NCI-H526 treated with DMSO at 0.1 percent for 48 hours (cell line): ENCODE data around the gene SETBP1.

Source experiments
- DNase-seq: peaks from one replicate; lab custom pipeline; 2025; lab: John Stamatoyannopoulos, UW

SETBP1 gene

GRCh38 chr18:45026162-45026561 is 345.5 kb downstream of the SETBP1 start:
- DNase-seq = no peak

- DNase-seq = no peak
These were observed 353.5 kb downstream of the SETBP1 start for GRCh38 chr18:45034179-45034578.

GRCh38 chr18:45037618-45038017 is 356.9 kb downstream of the SETBP1 start:
- no peak for DNase-seq

- no peak for DNase-seq
These were observed 358.7 kb downstream of the SETBP1 start for GRCh38 chr18:45039376-45039775.

- no peak for DNase-seq
These were observed 360.2 kb downstream of the SETBP1 start for GRCh38 chr18:45040879-45041278.

- DNase-seq = no peak
These were observed 364.1 kb downstream of the SETBP1 start for GRCh38 chr18:45044787-45045186.

- no peak for DNase-seq
These were observed 365.5 kb downstream of the SETBP1 start for GRCh38 chr18:45046228-45046627.

- no peak for DNase-seq
These were observed 366.3 kb downstream of the SETBP1 start for GRCh38 chr18:45046961-45047360.

- DNase-seq = no peak
These were observed 369.1 kb downstream of the SETBP1 start for GRCh38 chr18:45049578-45050319.

GRCh38 chr18:45050712-45051601 is 370.3 kb downstream of the SETBP1 start:
- DNase-seq = no peak

GRCh38 chr18:45054636-45055035 is 373.9 kb downstream of the SETBP1 start:
- no peak for DNase-seq

GRCh38 chr18:45055811-45056210 is 375.1 kb downstream of the SETBP1 start:
- DNase-seq = no peak

- DNase-seq = no peak
These were observed 376.2 kb downstream of the SETBP1 start for GRCh38 chr18:45056926-45057325.

- no peak for DNase-seq
These were observed 377.4 kb downstream of the SETBP1 start for GRCh38 chr18:45057955-45058600.

- DNase-seq = no peak
These were observed 379.0 kb downstream of the SETBP1 start for GRCh38 chr18:45059695-45060094.

GRCh38 chr18:45060102-45060501 is 379.4 kb downstream of the SETBP1 start:
- DNase-seq = no peak

GRCh38 chr18:45061359-45061758 is 380.7 kb downstream of the SETBP1 start:
- DNase-seq = no peak

GRCh38 chr18:45063246-45064038 is 382.8 kb downstream of the SETBP1 start:
- DNase-seq = no peak

- DNase-seq = no peak
These were observed 385.5 kb downstream of the SETBP1 start for GRCh38 chr18:45066210-45066609.

GRCh38 chr18:45066886-45067285 is 386.2 kb downstream of the SETBP1 start:
- DNase-seq = no peak

GRCh38 chr18:45068400-45069094 is 387.9 kb downstream of the SETBP1 start:
- no peak for DNase-seq
